Measurements from ENCODE around the gene AKAP6.
A peak's percentile ranks its signal among the peaks of the same experiment; 100 is the strongest.

The AKAP6 gene

DNA sequence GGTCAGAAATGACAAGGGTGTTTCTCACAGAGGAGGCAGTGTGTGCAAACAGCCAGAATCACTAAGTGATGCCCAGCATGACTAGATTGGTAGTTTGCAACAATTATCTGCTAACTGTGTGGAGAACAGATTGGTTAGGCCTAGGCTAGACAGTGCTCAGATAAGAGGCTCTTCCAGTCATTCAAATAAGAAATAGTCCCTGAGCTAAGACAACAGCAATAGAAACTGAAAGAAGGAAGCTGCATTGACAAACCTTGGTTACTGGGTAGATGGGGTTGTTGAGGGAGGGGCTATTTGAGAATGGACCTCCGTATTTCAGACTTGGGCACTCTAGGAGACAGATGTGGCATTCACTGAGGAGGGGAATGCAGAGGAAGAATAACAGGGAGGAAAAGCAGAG is 354.6 kb downstream of the AKAP6 start:
- DNase-seq = no peak

DNA sequence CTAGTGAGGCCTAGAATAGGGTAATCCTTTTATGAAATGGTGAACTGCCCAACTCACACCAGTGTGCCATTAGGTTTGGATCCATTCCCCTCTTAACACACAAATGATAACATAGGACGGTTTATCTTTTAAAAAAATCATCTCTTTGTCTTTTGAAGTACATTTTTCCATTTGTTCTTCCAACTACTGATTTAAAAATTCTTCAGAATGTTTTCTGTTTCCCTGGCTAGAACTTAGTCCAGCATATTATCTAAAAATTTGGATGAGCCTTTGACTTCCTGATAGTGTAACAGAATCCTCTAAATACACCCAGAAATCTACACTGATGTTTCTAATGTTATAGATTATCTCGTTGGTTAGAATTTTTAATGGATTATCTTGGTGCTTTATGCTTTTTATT is 359.8 kb downstream of the AKAP6 start:
- DNase-seq = no peak

DNA sequence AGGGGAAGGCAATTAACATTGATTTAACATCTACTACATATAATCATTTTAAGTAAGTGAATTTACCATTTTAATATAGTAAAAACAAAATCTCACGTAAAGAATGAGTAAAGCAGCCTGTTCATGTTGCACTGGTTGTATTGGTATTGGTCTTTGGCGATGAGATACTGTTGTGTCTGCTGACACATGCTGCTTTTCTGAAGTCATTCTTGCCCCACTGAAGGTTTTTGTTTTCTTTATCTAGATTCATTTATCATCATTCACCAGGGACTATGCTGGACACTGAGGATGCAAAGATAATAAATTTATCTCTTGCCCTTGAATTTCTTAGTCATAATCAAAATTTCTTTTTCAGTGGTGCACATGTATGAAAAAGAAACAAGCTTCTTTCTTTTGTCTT is 363.3 kb downstream of the AKAP6 start:
- DNase-seq = no peak

DNA sequence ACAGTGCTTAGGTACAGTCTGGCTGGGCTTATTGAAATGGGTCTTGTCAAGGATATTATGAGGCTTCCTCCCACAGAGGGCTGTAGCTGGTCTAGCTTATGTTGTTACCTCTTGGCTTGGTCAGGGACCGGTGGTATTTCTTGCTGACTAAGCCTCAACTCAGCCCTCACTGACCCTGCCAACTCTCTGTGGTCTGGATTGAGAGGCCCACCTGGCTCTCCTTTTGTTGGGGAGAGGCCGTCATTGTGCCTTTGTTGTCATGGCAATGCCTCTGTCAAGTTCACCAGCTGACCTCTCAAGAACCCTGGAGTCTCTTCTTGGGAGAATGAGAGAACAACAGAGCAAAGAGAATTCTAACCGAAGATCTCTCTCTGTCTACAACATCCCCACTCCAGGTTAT is 364.0 kb downstream of the AKAP6 start:
- no peak for DNase-seq

DNA sequence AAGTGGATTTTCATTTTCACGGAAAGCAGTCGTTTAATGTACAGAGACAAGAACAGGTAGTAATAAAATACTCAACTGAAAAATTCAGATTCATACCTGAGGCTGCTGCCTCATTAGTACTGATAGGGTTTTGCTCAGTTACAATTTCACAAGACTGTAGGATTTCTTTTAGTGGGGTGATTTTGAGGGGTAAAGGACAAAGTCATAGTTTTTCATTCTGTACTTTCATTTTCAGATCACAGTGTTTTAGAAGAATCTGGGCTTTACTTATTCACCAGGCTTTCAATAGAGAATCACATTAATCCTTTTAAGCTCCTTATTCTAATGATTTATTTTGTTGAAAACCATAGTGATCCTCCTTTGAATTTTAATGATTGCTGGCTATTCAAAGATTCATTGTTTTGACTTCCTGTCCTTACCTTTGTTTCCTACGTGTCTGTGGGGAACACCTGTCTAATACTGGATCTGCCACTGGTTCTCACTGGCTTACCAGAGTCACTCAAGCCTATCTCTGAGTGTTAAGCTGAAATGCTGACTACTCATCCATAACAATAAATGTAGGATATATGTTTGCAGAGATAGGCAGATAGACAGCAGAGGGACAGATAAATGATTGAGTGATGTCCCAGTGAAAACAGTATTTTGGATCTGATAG is 365.8 kb downstream of the AKAP6 start:
- no peak for DNase-seq

DNA sequence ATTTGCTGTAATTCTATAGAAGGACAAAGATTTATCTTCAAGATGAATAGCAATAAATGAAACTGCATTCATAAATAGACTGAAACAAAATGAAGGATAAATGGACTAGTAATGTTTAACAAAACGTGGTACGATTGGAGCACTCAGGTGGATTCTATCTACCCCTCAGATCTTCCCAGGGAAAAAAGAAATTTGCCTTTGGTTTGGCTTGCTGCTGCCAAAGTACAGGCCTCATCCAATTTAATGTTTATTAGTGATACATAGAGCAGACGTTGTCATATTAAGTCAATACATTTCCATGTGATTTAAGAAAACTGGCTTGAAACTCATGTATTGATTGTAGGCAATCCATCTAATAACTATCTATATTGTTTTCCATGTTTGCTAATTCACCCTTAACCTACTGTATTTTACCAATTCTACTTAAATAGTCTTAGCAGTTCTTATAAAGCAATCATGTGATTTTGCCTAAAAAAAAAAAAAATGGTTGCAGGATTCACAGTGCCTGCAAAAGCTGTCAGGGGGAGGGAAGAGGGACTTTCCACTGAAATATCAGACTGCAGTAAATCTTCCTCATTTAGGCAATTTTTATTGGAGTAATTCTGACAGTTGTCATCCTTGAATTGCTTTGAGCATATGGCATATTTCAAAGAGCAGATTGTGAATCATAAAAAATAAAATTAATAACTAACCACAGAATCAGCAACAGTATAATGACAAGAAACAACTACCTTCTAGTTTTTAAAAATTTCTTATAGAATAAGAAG is 367.4 kb downstream of the AKAP6 start:
- no peak for DNase-seq

DNA sequence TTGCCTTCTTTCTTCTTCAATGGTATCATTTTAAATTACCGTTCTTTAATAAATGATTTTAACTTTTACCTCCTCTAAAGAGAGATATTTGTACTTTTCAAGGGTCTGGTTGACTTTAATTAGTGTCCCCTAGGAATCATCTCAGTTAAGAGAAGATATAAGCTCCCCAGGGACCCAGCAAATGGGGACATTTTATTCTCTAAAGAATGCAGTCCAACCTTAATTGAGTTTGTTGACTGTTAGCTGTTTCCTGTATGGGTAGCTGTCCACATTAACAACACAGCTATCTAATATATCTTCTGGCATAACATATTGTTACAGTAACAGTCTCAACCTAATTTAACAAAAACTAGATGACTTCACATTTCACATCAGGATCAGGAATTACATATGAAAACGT is 368.0 kb downstream of the AKAP6 start:
- DNase-seq = no peak

DNA sequence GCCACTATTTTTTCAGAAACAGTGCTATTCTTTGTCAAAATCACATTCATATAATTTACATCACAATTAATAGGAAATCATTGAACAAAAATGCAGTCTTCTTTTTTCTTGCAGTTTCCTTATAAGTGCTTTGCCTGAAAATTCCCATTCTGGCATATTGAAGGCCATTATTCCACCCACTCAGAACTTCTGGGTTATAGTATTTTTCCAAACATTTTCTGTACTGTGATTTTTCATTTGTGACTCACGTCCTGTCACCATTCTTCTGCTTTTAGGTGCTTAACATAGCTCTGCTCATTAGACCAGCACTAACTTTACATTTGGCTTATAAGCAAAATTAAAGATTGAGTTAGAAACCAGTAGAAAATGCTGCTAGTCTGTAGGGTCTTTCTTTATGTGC is 368.6 kb downstream of the AKAP6 start:
- DNase-seq = no peak

DNA sequence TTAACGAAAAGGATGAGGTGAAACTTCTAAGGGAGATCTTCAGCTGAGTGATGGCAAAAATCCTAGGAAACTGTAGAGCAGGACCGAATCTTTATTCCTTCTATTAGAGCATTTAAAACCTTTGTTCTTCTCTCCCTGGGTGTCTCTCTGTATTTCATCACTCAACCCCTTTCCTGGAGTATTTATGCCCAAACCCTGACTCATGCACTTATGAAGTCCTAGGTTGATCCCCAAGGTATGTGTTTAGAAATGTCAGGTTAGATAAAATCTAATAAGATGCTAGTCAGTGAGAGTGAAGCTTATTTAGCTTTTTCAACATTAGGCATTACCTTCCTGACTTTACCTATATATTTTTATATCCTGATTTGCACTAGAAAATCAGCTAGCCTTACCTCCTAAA is 369.7 kb downstream of the AKAP6 start:
- DNase-seq = no peak

DNA sequence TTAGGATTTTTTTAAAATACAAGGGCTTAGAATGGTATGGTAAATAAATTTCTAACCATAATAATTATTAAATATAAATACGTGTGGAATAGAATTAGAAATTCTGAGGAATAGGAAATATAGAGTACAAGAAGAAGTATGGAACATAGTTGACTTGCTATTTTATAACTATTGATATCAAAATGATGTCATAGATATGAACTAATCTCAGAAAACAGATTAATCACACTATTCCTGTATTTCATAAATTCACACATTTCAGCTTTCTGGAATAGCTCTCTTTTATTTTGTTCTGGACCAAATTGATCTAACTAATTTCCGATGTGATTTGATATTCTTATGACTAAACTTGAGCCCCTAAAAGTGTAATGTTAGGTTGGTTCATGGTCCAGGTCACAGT is 372.4 kb downstream of the AKAP6 start:
- no peak for DNase-seq

DNA sequence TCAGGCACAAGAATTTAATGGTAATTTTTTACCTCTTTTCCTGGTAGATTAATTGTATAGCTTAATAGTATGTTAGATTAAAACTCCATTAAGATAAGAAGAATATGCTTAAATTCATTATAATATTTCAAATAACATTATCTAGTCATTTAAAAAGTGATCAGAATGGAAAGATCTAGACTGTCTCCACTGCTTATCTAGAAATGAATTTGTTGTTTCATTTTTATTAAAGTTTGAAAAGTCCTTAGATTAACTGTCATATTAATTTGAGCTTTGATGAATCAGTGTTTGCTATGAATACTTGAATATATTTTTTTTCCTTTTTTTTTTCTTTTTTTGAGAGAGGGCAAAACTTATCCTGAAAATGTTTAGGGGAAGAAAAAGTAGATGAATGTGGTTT is 373.0 kb downstream of the AKAP6 start:
- DNase-seq = no peak

DNA sequence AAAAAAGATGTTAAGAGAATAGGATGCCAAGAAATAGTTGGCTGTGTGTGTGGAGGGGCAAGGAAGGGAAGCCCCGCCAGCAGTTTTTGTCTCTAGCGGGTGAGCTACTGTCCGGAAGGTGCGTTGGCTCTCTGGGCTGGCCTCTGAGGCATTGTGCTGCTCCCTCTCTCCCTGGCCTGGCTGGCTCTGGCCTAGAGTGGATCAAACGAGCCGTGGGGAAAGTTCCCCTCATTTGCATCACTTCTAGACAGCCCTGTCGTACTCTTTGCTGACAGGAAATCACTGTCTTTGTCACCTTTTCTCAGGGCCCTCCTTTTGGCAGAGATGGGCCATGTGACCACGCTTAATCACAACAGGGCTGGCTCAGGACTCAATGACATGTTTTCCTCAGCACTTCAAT is 373.5 kb downstream of the AKAP6 start:
- DNase-seq = peak; percentile 2

DNA sequence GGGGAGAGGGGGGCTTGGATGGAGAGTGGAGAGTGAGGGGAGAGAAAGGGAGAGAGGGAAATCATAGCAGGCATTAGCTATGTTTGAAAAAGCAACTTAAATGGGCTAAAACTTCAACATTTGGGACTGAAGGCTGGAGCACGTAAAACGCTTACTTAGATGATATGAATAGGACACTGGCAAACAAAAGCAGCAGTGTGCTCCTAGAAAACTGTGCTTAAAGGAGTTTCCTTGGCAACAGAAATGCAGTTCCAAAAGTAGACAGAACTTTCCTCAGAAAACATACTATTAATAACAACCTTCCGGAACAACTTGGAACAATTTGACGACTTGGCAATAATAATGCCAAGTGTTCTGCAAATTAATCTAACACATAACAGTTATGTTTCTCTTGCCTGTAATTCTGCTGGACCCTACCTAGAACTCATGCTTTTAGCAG is 374.1 kb downstream of the AKAP6 start:
- no peak for DNase-seq

DNA sequence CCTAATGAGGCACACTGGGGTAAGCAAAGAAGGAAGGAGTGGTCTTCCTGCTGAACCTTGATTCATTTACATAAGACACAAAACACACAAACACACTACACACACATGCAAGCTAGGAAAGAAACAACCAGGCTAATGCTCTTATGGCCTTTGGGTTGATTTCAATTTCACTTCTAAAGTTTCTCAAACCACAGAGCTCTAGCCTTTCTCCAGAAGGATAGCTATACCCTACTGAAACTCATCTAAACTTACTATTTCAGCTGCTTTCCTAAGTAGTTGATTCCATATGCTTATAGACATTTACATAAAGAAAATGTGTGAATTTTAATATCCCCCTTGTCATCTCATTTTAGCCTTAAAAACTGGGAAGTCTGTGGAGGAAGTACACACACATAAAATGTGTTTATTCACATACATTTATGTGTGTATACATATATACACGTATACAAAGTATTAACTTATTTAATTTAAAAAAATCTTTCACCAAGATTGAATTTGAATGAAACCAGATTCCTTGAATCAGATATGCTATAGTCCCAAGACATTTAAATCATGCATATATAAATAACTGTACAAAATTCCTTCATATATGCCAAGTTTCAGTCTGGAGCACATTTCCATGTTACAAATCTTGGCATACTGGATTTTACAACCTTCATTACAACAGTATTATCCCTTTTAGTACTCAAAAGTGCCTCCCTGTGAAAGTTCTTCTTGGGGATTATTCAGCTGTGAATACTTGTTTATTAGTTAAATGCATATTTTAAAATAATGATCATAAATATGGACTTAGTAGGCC is 377.8 kb downstream of the AKAP6 start:
- no peak for DNase-seq

DNA sequence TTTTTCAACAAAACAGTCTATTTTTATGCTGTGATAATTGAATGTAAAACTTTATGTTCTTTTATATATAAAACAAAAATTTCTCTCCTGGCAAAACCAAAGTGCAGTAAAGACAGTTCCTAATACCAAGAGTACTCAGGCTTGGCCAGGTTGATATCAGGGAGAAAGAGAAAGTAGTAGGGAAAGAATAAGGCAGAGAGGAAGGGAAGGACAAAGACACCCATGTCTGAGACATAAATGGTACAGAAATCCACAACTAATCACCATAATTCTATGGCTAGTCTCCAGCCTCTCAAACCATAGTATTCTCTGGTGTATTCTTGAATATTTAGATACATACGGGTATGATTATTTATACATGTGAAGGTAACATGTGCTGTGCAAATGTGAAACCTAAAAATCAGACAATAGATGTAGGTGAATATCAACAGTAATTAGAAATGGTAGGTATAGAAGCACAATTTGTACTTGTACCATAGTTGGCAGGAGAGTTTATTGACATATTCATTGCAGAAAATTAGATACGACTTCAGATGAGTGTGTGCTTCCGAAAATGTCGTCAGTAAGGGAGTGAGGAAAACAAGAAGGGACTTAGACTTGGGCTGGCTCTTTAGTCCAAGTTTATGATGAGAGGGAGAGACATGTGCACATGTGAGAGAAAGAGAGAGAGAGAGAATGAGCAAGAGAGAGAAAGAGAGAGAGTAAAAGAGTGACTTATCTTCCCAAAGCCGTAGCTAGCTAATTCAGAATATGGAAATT is 378.8 kb downstream of the AKAP6 start:
- DNase-seq = no peak

DNA sequence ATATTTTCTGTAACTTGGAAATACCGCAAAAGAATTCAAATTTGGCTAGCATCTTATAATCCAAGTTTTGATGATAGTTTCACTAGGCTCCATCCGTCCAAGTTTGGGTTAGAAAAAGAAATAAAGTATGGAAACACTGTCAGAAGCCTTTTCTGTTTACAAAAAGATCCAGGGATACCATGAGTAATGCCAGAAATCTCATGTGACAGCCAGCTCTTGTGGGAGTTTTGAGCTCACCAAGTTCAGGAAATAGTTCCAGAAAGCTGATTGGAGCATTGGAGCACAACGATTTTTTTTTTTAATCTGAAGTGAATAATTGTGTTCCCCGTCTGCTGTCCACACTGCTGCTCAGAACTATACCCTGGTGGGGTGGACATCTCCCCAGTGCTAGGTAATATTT is 379.9 kb downstream of the AKAP6 start:
- DNase-seq = no peak

DNA sequence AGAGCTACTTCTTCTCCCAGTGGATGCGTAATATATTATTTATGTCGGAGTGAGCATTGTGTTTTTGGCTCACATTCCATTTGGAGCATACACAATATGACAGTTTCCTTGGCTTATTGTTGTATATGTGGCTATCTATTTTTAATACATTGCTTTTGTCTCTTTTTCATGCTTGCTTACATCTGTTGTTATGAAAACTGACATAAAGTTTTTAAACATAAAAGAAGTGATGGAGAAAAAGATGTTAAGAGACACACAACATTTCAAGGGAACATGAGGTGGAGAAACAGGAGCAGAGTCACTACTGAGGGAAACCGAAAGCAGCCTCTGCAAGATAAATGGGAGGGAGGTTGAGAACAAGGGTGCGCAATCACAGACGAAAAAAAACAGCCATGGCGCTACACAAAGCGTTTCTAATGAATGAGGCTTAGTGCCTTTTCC is 381.2 kb downstream of the AKAP6 start:
- no peak for DNase-seq

DNA sequence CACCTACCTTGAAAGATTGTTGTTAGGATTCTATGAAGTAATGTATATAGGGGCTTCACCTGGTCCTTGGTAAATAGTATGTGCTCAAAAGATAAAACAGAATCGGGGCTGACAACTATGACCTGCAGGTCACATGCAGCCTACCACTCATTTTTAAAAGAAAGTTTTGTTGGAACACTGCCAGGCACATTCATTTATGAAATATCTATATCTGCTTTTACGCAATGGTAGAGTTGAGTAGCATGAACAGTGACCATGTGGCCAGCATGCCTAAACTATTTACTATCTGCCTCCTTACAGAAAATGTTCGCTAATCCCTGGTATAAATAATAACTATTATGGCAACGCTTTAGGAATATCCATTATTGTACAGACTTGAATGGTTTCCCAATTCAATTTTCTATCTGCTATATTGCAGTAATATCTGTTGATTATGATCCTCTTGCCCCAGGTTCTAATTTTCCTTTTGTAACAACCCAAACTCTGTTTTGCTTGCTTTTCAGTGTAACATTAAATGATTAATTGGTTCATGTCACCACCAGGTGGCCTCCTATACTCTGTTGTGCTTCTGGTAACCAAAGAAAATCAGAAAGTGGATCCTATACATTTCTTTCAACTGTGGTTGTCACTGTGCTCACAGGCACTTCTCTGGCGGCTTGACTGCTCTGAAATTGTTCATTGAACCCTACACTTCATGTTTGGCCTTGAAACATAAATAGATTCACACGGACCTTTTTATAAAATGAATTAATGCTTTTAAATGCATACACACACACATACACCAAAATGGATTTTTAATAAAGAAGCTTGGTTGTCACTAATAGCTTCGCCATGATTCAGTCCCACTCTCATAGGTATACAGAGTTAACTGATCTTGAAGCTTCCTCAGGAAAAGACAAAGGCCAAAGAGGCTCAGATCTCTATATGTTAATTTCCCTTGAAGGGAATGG is 381.9 kb downstream of the AKAP6 start:
- no peak for DNase-seq

DNA sequence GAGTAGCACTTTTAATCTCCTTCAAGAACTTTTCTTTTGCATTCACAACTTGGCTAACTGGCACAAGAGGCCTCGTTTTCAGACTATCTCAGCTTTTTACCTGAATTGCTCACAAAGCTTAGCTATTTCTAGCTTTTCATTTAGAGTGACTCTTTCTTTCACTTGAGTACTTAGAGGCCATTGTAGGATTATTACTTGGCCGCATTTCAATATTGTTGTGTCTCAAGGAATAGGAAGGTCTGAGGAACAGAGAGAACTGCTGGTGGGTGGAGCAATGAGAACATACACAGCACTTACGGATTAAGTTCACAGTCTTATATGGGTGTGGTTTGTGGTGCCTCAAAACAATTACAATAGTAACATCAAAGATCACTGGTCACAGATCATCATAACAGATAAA is 384.8 kb downstream of the AKAP6 start:
- DNase-seq = no peak

DNA sequence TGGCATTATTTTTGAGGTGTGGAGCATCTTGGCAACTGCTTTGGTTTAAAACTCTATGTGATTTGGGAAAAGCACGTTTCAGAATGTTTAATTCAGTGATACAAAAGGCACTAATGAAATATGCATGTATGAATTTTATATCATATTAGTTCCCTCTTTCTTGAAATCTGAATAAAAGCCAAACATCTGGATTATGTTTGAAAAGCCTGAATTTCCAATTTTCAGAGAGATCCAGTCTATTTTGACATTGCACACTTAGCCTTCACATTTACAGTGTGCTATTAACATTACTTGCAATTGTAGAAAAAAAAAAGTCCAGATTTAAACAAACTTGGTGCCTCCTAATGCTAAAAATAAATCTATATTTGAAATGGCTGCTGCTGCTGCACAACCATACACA is 390.5 kb downstream of the AKAP6 start:
- DNase-seq = no peak

DNA sequence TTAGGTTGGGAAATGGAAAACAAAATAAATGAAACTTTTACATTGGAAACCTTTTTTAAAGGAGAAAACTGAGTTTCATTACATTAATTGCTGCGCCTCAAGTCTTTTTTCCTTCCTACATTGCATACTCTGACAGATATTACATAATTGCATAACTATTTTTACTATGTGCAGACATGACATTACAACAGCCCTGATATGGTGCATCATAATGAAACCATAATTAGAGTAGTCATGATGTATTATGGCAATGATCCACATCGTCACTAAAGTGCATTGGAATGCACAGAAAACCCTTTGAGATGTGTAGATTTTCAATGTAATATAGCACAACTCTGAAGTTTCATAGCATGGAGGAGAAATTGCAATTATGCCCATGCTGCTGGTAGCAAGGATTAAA is 391.8 kb downstream of the AKAP6 start:
- DNase-seq = no peak

DNA sequence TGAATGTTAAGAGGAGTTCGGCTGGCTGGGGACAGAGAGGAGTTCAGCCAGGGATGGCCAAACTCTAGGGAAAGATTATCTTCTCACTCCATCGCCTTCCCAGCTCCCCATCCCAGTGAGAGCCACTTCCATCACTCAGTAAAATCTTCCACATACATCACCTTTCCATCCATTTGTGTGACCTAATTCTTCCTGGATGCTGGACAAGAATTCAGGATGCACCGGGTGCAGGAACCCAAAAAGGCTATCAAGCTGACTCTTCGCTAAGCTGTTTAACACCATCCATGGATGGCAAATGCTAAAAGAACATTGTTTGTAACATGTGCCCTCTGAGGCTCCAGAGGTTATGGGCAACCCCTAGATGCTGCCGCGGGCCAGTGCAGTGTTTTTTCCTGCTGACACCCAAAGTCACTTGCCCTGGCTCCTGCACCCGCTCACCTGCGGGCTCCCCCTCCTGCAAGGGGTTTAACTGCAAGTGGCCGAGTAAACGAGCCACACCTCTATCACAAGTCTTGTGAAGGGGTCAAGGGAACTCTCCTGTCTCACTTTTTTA is 393.6 kb downstream of the AKAP6 start:
- no peak for DNase-seq

Measured in CD4-positive, alpha-beta T cell treated with Interleukin-6 for 4 hours (primary cell).